DOHH2 (cell line): ENCODE measurements around the gene ATXN7L1.

Experiments
- CTCF ChIP-seq: fragments of 200-600 bp; sonication (generic); IDR thresholded peaks from one replicate; pipeline ENCODE4 v1.5.1; 2014; ENCODE audit warnings: antibody characterized with exemption, mild to moderate bottlenecking, low read depth, low read length; ENCODE audit not compliant: poor library complexity, severe bottlenecking
- EZH2phosphoT487 ChIP-seq: fragments of 200-600 bp; sonication (generic); IDR thresholded peaks from 2 replicates; pipeline ENCODE4 v1.6.1; 2017; ENCODE audit warnings: borderline replicate concordance, mild to moderate bottlenecking, antibody characterized with exemption, low read length, moderate library complexity, mixed read lengths

- TF ChIP-seq CTCF (no peak), EZH2phosphoT487 (no peak)
These were observed 99.2 kb downstream of the ATXN7L1 start for GRCh38 chr7:105776986-105777910.
